Stimulated activated CD4-positive, alpha-beta T cell treated with anti-CD3 and anti-CD28 coated beads, Interleukin-2, amount 100 ng/mL, for 48 hours (primary cell): ENCODE data around the gene CCBE1.
"Not testable (repeated sequence)": the region's sequence is repeated elsewhere in the genome, so short reads cannot be mapped to it uniquely, and the experiment has no call there.

Experiments
- DNase-seq, 2 donors: peaks; one replicate each; pipeline ENCODE4 v3.0.0-alpha.2; 2020

Gene CCBE1

DNA sequence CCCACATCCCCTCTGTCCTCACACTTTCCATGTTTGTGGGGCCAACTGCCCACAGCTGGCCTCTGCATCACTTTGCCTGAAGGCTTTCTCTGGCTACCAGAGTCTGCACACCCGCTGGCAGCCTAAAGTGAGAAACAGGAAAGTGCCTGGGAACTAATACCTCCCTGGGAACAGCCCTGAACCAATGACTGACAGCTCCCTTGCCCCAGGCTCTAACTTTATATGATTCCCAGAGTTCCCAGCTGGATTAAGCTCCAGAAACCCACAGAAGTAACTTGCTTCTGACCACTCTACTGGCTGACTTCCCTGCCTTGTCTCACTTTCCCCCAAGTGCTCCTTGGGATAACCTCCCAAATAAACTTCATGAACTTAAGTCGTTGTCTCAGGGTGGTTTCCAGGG, 178.5 kb downstream of the CCBE1 start:
- no peak for DNase-seq

- DNase-seq, result no peak
Measured at GRCh38 chr18:59517446-59518165, 179.6 kb downstream of the CCBE1 start.

GRCh38 chr18:59516356-59517155, 180.7 kb downstream of the CCBE1 start:
- no peak for DNase-seq

GRCh38 chr18:59515956-59516355, 181.3 kb downstream of the CCBE1 start:
- DNase-seq, result not testable (repeated sequence)

DNA sequence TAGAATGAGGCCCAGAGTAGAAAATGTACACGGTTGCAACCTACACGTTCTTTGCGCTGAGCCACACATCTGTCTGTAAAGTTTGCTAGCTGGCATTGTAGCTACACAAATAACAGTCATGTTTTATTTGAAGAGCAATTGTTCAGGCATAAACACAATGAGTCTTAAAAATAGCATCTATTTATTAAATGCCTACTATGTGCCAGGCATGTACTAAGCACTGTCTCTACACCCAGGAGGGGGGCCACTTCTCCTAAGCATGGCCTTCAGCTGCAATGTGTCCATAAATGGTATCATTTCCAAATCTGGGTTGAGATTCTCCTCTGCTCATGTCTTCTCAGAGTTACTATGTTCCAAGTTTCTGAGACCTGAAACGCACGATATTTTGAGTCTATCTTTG, 182.1 kb downstream of the CCBE1 start:
- no peak for DNase-seq

GRCh38 chr18:59514203-59514602, 183.0 kb downstream of the CCBE1 start:
- DNase-seq, result no peak

DNA sequence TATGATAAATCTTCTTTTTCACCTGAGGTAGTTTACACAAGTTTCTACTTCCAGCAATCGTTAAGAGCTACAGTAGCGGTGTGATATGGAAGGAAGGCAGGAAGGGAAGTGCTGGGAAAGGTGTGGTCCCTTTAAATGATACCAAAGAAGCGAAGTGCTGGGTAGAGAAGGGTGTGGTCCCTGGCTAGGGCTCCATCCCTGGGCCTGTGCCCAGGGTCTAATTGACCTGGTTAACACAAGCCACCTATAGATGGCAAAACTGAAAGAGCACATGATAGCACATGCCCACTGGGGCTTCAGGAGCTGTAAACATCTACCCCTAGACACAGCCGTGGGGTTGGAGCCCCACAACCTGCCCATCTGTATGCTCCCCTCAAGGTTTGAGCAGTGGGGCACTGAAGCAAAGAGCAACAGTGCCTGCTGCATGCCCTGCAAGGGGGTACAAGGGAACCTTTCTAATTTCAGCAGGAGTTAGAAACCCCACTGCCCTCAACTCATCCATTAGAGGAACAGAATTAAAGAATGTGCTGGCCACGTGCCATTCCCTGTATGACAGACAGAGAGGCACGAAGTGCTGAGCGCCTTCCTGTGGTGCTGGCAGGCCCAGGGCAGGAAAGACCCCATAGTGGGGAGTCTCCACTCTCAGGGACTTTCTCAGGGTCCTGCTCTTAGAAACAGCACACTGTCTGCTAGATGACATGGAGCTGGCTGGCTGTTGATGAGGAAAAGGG, 185.0 kb downstream of the CCBE1 start:
- DNase-seq, result no peak

DNA sequence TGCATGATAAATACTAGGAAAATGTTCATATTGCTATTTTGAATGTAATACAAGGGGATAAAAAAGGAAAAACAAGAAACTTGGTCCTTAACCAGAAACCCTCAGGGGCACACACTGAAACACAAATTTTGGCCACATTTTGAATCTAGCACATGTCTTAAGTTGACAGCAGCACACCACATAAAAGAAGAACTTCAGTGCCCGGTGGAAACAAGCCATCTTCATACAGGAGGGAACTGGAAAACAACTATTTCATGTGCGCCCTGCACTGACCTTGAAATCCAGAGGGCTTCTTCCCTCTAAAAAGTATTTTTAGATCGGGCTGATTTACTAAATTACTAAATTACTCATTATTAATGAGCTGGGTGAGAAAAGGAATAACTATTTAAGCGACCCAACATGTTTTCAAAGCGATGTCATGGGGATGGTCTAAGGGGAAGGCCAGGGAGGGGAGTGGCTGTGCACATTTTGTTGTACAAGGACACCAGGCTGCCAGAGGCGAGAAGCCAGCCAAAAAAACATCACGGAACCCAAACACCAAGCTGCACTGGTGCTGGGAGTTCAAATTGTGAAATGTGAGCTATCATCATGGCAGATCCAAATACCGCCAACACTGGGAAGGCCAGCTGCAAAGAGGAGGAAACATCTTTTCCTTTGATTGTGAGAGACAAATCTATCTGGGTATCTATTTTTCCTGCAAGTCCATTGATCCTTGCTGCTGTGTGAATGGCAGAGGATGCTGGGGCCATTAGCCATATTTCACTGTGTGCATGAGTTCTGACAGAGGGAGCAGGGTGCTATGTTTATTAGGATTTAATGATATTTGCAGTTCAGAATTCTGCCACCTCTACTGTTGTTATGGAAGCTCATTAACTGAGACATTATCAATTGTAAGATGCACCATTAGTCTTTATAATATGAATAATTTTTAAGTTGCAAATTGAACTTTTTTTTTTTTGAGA, 187.5 kb downstream of the CCBE1 start:
- DNase-seq, result no peak

DNA sequence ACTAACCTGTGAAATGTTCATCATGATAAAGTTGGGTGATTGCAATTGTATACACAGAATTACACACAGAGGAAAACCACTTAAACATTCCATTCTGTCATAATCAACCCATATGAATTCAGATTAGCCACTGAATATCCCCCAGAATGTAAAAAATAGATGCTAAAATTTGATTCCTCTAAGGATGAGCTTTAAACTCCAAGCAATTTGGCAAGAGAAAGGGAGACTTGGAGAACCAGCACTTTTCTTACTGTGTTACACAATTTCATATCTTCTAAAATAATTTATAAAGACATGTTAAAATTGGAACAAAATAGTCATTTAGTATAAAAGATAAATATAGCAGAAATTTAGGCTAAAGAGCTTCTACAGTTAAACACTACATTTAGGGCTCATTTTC, 191.9 kb downstream of the CCBE1 start:
- DNase-seq, result no peak

GRCh38 chr18:59502274-59503175, 194.7 kb downstream of the CCBE1 start:
- no peak for DNase-seq

DNA sequence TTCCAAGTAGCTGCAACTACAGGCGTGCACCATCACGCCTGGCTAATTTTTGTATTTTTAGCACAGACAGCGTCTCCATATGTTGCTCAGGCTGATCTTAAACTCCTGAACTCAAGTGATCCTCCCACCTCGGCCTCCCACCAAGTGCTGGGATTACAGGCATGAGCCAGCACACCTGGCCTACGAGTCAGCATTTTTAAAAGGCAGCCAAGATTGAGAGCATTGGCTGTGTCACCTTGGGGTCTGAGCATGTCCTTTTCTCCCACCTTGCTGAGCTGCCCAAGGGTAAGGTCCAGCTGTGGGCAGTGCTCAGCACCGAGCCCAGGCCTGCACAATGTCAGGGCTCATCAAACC, 195.3 kb downstream of the CCBE1 start:
- DNase-seq, result no peak

DNA sequence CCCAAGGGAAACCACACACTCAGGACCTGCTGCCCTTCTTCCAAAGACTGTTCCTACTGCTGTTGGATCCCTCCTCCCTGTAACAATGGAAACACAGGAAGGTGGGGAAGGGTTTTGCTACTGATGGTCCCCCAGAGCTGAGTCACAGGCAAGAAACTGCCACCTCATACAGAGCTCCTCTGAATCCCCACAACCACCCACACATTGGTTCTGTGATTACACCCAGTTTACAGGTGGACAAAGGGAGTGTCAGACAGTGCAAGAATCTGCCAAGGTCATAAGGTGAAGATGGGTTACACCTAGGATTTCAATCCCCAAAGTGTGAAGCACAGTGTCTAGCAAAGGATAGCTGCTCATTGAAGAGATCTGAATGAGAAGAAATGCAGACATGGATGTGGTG, 196.5 kb downstream of the CCBE1 start:
- no peak for DNase-seq

DNA sequence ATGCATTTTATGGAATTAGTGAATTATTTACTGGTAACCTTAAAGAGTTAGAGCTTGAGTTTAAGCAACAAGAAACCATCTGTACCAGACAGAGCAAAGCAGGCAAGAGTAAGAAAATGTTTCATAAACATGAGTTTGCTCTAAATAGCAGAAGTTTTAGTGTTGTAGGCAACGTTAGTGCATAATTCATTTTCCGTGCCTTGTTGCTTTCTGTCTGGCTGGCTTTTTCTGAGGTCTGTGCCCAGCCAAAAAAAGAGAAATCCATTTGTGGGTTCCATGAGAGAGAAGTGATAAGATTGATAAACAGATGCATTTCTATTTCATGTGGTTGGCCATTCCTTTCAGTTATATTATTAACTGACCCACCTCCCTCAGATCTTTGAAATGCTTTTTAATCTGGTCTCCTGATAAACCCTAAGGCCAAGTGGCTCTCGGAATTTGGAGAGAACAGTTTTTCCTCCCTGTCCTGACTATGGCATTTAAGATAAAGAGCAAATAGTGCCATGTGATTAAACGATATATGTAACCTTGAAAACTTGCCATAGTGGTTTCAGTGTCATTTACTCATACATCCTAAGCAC, 198.6 kb downstream of the CCBE1 start:
- no peak for DNase-seq

GRCh38 chr18:59492756-59493421, 204.3 kb downstream of the CCBE1 start:
- no peak for DNase-seq

DNA sequence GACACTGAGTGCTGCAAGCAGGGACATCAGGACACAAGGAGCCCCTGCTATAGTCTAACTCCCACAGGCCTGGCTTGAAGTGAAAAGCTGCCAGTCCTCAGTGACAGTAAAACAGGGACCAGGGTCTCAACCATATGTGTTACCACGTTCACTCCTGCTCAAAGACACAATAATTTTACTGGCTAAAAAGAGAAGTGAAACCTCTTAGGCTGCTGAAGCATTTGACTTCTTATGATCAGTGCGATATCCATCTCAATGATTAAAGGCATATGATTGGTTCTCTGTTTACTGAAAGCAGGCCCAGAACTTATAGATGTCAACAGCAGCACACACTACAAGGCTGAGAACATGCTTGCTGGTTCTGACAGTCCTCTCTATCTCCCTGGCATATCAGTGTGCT, 208.3 kb downstream of the CCBE1 start:
- no peak for DNase-seq

DNA sequence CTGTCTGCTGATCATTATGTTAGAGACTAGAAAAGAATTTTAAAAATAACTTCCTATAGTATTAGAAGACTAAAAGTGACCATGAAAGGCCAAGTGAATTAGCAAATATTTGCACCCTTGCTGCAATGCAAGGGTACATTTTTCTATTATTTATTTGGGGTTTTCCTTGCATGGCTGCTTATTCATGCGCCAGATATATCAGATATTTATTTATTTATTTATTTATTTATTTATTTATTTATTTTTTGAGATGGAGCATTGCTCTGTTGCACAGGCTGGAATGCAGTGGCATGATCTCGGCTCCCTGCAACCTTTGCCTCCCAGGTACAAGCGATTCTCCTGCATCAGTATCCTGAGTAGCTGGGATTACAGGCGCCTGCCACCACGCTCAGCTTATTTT, 211.8 kb downstream of the CCBE1 start:
- DNase-seq, result no peak

DNA sequence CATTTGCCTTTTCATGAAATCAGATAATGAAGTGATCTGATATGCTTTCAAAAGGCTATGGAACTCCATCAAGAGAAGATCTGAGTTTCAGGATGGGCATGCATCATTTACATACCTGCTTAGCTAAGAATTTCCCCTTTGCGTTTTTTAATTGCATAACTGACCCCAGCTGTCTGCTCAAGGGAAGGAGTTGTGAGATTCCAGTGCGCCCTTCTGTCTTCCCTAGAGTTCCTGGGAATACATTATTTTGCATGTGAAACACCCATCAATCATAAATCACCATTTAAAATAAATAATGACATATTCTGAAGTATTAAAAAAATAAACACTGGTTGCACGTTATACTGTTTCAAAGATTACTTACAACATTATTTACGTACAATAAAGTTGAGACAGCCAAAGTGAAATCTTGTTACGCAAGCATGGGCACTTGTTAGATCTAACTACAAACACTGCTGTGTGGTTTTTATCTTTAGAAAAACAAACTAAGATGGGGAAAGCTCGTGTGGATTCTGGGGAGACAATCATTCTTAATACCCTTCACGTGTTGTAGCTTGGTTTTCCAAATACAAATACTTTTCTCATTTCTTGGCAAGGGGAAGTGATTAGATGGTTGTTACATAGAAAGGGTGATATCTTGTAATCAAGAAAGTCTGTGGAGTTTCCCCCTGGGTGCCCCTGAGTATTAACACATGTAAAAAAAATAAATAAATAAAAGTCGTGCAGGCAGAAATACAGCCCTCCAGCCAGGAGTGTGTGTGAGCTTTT, 212.5 kb downstream of the CCBE1 start:
- no peak for DNase-seq

DNA sequence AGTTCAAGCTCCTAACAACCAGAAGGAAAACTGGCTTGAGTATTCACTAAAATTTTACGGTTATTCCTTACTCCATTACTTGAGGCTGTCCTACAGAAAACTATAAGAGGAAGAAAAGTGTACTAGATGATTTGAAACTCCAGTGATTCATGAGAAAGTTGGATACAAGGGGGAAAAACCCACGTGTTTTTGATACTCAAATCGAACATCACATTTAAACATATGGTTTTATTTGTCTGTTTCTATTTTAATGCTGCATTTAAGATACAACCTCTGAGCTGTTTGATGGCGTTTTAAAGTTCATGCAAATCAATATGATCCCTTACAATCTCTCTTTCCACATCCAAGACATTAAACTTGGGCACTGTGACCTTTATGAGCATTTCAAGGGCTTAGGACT, 213.1 kb downstream of the CCBE1 start:
- no peak for DNase-seq

DNA sequence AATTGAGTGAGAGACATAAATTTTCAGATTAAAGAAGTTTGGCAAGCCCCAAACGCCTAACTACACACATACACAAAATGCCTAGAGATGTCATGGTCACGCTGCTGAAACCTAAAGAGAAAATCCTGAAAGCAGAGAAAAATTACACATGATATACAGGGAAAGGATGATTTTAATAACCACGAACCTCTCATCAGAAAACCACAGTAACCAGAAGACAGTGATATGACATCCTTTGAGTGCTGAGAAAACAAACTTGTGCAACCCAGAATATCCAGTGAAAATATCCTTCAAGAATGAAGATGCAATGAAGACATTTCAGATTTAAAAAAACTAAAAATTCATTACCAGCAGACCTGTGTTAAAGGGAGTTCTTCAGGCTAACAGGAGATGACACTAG, 215.8 kb downstream of the CCBE1 start:
- DNase-seq, result no peak

- DNase-seq, result no peak
Measured at GRCh38 chr18:59479776-59480175, 217.4 kb downstream of the CCBE1 start.
